Psoas muscle (tissue), 8 donors: Measurements from ENCODE around the gene DNAJC16. TPM values are rescaled to one million over a fixed set of nuclear protein-coding genes. Genes with fewer than 3 reads are reported as not detected.
"Not testable (repeated sequence)": the region's sequence is repeated elsewhere in the genome, so short reads cannot be mapped to it uniquely, and the experiment has no call there.

Experiments
- ATAC-seq, 4 donors: fragments of 200-7000 bp; cut with Tn5 transposase; one replicate each; pipeline ENCODE4 v1.9.1; 2020; ENCODE audit warnings: moderate library complexity in 3 of 4, mild to moderate bottlenecking in 2 of 4
- DNase-seq, 2 donors: peaks; one replicate each; pipeline ENCODE4 v3.0.0-alpha.2; 2020
- H3K27ac ChIP-seq: fragments of 200-600 bp; one replicate; pipeline ENCODE4 v1.8.0; 2022
- H3K27me3 ChIP-seq, 3 donors: fragments of 200-600 bp in 1 of 3; one replicate each; pipeline versions ENCODE4 v1.6.1 to v1.8.0; 2013 to 2022; ENCODE audit warnings: low read length in 2 of 3, mild to moderate bottlenecking in 2 of 3, moderate library complexity in 1 of 3; ENCODE audit not compliant: insufficient read depth in 3 of 3
- H3K36me3 ChIP-seq, 2 donors: fragments of 200-600 bp in 1 of 2; one replicate each; pipeline versions ENCODE4 v1.6.1 to v1.8.0; 2013 to 2022; ENCODE audit warnings: low read depth in 1 of 2, mild to moderate bottlenecking in 1 of 2, moderate library complexity in 1 of 2; ENCODE audit not compliant: insufficient read depth in 1 of 2
- H3K4me1 ChIP-seq: fragments of 200-600 bp; one replicate; pipeline ENCODE4 v1.8.0; 2022
- H3K4me3 ChIP-seq: fragments of 200-600 bp; one replicate; pipeline ENCODE4 v1.8.0; 2022; ENCODE audit warnings: mild to moderate bottlenecking
- H3K9me3 ChIP-seq: fragments of 200-600 bp; one replicate; pipeline ENCODE4 v1.8.0; 2022
- CTCF ChIP-seq: fragments of 200-600 bp; IDR thresholded peaks from one replicate; pipeline ENCODE4 v1.8.0; 2022; ENCODE audit warnings: antibody characterized with exemption
- WGBS, 3 donors: extraction: QIAGEN DNeasy Blood & Tissue Kit; methylation state at CpG; one replicate each; pipeline versions ENCODE4 v1.1.6 to v1.1.7; 2013; 5-methylcytosine and 5-hydroxymethylcytosine counted together
- intact Hi-C, 2 donors: fragments of 100-400 bp; cut with DNase I; formaldehyde crosslinking; loops; one replicate each; pipeline versions ENCODE4 v1.11.0 to v1.14.2; 2022
- polyA plus RNA-seq, 3 donors: library from polyadenylated mRNA; stranded (reverse); fragments of 200-250 nt; gene quantifications; one replicate each; pipeline ENCODE4 v1.2.3, GENCODE V29; 2013
- total RNA-seq, 4 donors: library from RNA; stranded (reverse); fragmentation: NEBNext Ultra II Directional in 2 of 4; extraction: Animal tissue kit (Norgen Biotek cat#: 25700) in 2 of 4; gene quantifications; one replicate each; pipeline versions ENCODE4 v1.2.1 to v1.2.4, GENCODE V29; 2021 to 2023
- donor health status: healthy with polysubstance abuse.
- donor health status: DM: no; HTN: no; CAD: no; lungs with moderate emphysema.
- donor health status: Bipolar disorder and iron deficiency.
- donor health status: healthy.
- donor health status: DM: yes; HTN: yes; CAD: no.
- donor health status: DM: no; HTN: no; CAD: no.
- donor health status: DM: no; HTN: no; CAD: no.
- donor health status: DM: yes; HTN: yes; CAD: no.

The DNAJC16 gene
- total and polyA plus RNA-seq, 7 donors = 6.8 to 29.9 (median 17.2) TPM

GRCh38 chr1:15483971-15484370 is 42.7 kb upstream of the DNAJC16 start:
- no peaks in the 10 kb centered on the region for H3K36me3 ChIP-seq
- intact Hi-C loops = no loop called here
- TF ChIP-seq CTCF = no peak

DNA sequence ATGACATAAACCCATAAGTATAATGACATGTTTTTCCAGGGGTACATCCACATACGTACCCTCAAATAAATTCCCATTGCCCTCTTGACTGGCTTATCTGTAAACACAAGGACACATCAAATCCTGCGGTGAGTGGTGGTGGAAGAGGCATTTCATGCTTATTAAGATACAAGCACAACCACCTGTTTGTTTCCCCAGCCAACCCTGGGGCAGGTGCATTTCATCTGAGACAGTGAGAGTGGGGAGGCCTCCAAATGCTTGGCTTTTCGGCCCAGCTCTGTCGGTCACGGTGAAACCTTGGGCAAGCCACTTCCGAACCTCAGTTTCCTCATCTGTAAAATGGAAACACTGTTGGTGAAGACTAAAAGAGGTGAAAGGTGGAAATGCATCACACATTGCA is 42.2 kb upstream of the DNAJC16 start:
- H3K4me1 ChIP-seq, H3K9me3 ChIP-seq, intact Hi-C loops, ATAC-seq, H3K27me3 ChIP-seq, H3K27ac ChIP-seq, H3K4me3 ChIP-seq, H3K36me3 ChIP-seq, DNase-seq: not testable (repeated sequence)
- WGBS, 3 donors = 65 to 80% (median 72%) methylated on average over 6 of the region's 6 CpGs

More at GRCh38 chr1:15483971-15484370, 42.7 kb upstream of the DNAJC16 start:
- H3K9me3 ChIP-seq = no peaks in the 10 kb centered on the region
- H3K4me1 ChIP-seq = no peaks in the 10 kb centered on the region
- 82 to 88% (median 88%) methylated on average over 2 of the region's 2 CpGs for WGBS, 3 donors
- ATAC-seq (no peak), DNase-seq (no peak)
- H3K27me3 ChIP-seq = no peaks in the 10 kb centered on the region
- H3K27ac ChIP-seq = no peak overlapping the region
- H3K4me3 ChIP-seq = no peak overlapping the region

DNA sequence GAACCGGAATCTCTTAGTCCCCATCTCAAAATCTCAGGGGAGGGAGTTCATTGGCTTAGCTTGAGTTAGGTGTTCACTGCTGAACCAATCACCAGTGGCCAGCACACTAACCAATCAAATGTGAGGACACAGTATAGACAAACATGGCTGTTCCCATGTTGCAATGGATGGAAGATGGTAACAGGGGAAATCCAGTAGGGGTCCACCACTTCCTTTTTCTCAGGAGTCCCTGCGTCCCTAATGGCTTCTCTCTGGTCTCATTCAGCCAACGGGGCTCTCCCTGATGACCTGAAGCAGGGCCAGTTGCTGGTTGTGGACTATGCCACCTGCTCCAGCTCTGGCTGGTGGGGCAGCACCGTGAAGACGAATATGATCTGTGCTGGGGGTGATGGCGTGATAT is 41.0 kb upstream of the DNAJC16 start:
- H3K27ac ChIP-seq = no peak overlapping the region
- H3K9me3 ChIP-seq = no peaks in the 10 kb centered on the region
- no peak overlapping the region for H3K4me3 ChIP-seq
- intact Hi-C loops = no loop called here
- TF ChIP-seq CTCF = no peak
- H3K4me1 ChIP-seq = no peaks in the 10 kb centered on the region
- DNase-seq (no peak), ATAC-seq (no peak)
- H3K27me3 ChIP-seq = no peaks in the 10 kb centered on the region
- WGBS, 3 donors = 93 to 96% (median 93%) methylated on average over 6 of the region's 6 CpGs
- H3K36me3 ChIP-seq = peaks cover 0 to 5% of the 10 kb centered on the region in 2 donors

GRCh38 chr1:15486844-15487610 is 39.6 kb upstream of the DNAJC16 start:
- intact Hi-C loops, ATAC-seq, H3K27me3 ChIP-seq, DNase-seq, H3K4me1 ChIP-seq, H3K27ac ChIP-seq, H3K4me3 ChIP-seq, H3K9me3 ChIP-seq: not testable (repeated sequence)
- H3K36me3 ChIP-seq = peaks cover 0 to 17% of the 10 kb centered on the region in 2 donors
- 95 to 97% (median 96%) methylated on average over 17 of the region's 17 CpGs for WGBS, 3 donors

DNA sequence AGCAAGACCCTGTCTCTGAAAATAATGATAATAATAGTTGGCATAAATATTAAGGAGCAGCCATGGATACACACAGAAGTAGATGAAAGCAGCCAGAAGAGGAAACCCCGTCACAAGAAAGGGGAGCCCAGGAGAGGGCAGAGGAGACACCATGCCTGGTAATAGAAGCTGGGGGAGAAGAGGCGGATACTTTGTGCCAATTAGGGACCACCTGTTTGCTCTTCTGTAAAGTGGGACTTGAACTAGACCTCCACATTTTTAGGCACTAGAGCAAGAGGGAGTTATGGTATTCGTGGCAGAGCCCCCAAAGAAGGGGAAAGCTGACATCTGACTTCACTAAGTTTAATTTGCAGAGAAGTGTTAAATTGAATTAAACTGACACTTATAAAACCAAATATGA is 38.3 kb upstream of the DNAJC16 start:
- Histone ChIP-seq H3K4me3 (no peak overlapping the region), H3K9me3 (no peaks in the 10 kb centered on the region), H3K27me3 (no peaks in the 10 kb centered on the region), H3K27ac (no peak overlapping the region), H3K36me3 (peaks cover 0 to 30% of the 10 kb centered on the region in 2 donors), H3K4me1 (no peaks in the 10 kb centered on the region)
- intact Hi-C loops = no loop called here
- TF ChIP-seq CTCF = no peak
- DNase-seq = no peak
- WGBS, 3 donors = 82 to 85% (median 82%) methylated on average over 3 of the region's 3 CpGs
- ATAC-seq = no peak
